Endothelial cell of umbilical vein (primary cell): ENCODE data around the gene OSBPL8. TPM values are rescaled to one million over a fixed set of nuclear protein-coding genes. Genes with fewer than 3 reads are reported as not detected.

Experiments used
- BruUV-seq: library from RNA; stranded (reverse); fragments of 400-500 nt; replicated peaks from 2 replicates; lab custom pipeline; 2021; lab: Mats Ljungman, UMichigan
- CTCF ChIA-PET: fragments of 300-600, 350-600 bp; sonication (Branson Sonifier 250); formaldehyde crosslinking; loops from one replicate; lab custom pipeline; 2021; ENCODE audit warnings: antibody characterized with exemption, inconsistent platforms; lab: Charles Lee
- POLR2A ChIA-PET: fragments of 300-600, 350-600 bp; sonication (Branson Sonifier 250); formaldehyde crosslinking; loops from one replicate; lab custom pipeline; 2021; ENCODE audit warnings: antibody characterized with exemption, inconsistent platforms; lab: Charles Lee
- DNase-seq: peaks from one replicate; pipeline ENCODE4 v3.0.0-alpha.2; 2011; ENCODE audit warnings: low read depth, low spot score
- FAIRE-seq: peaks from 2 replicates; lab custom pipeline; 2011; peaks lifted over from hg19 to GRCh38; lab: Jason Lieb, UNC
- H2AFZ ChIP-seq: 2 replicates; pipeline ENCODE4 v1.6.0; 2012; ENCODE audit warnings: low read depth, low read length, control low read depth, inconsistent platforms
- H3K27ac ChIP-seq: 2 replicates; pipeline ENCODE4 v1.5.1; 2011; ENCODE audit warnings: low read depth, mild to moderate bottlenecking, control low read depth, low read length, moderate library complexity; ENCODE audit not compliant: insufficient read depth
- H3K27me3 ChIP-seq, 2 experiments: 2 replicates each; pipeline versions ENCODE4 v1.6.0 to v1.6.1; 2011; ENCODE audit warnings: low read length in 2 of 2, mixed read lengths in 1 of 2; ENCODE audit not compliant: control insufficient read depth in 2 of 2, insufficient read depth in 2 of 2
- H3K36me3 ChIP-seq, 2 experiments: 2 replicates in 1 of 2; 3 replicates in 1 of 2; pipeline ENCODE4 v1.5.1; 2011; ENCODE audit warnings: low read length in 2 of 2, mild to moderate bottlenecking in 1 of 2, moderate library complexity in 1 of 2; ENCODE audit not compliant: control insufficient read depth in 2 of 2, insufficient read depth in 2 of 2; ENCODE audit errors: extremely low read depth in 1 of 2
- H3K4me1 ChIP-seq: 3 replicates; pipeline ENCODE4 v1.5.1; 2011; ENCODE audit warnings: mild to moderate bottlenecking, low read length; ENCODE audit not compliant: control insufficient read depth, insufficient read depth; ENCODE audit errors: extremely low read depth
- H3K4me2 ChIP-seq: 2 replicates; pipeline ENCODE4 v1.6.1; 2011; ENCODE audit warnings: low read length, control low read depth, mixed read lengths; ENCODE audit not compliant: insufficient read depth
- H3K4me3 ChIP-seq, 3 experiments: fragments of 200-600 bp in 1 of 3; sonication (generic), shearing (Covaris generic) in 1 of 3; replicated peaks in 1 of 3; 2 replicates each; pipeline ENCODE4 v1.5.1; 2011 to 2016; ENCODE audit warnings: control low read depth in 3 of 3, low read length in 3 of 3, mild to moderate bottlenecking in 2 of 3, inconsistent platforms in 1 of 3, low read depth in 1 of 3, moderate library complexity in 1 of 3; ENCODE audit not compliant: insufficient read depth in 1 of 3
- H3K79me2 ChIP-seq: 2 replicates; pipeline ENCODE4 v1.6.0; 2012; ENCODE audit warnings: low read length, inconsistent platforms; ENCODE audit not compliant: control insufficient read depth, insufficient read depth
- H3K9ac ChIP-seq: replicated peaks from 2 replicates; pipeline ENCODE3; 2011; ENCODE audit warnings: low read length, control low read depth; ENCODE audit not compliant: insufficient read depth; ENCODE audit errors: extremely low read depth
- H3K9me1 ChIP-seq: replicated peaks from 3 replicates; pipeline ENCODE4 v1.6.0; 2011; ENCODE audit warnings: mild to moderate bottlenecking, low read length; ENCODE audit not compliant: control insufficient read depth, insufficient read depth; ENCODE audit errors: extremely low read depth
- H3K9me3 ChIP-seq: replicated peaks from 2 replicates; pipeline ENCODE4 v1.5.1; 2012; ENCODE audit warnings: low read length, inconsistent platforms; ENCODE audit not compliant: control insufficient read depth, insufficient read depth
- H4K20me1 ChIP-seq: replicated peaks from 2 replicates; pipeline ENCODE3; 2011; ENCODE audit warnings: mild to moderate bottlenecking, low read length; ENCODE audit not compliant: control insufficient read depth, insufficient read depth; ENCODE audit errors: extremely low read depth
- CTCF ChIP-seq, 2 donors: IDR thresholded peaks; 1 replicate in 1 of 2; 2 replicates in 1 of 2; pipeline ENCODE4 v1.5.1; 2011; ENCODE audit warnings: low read length in 2 of 2, mild to moderate bottlenecking in 2 of 2, moderate library complexity in 2 of 2, control low read depth in 1 of 2, inconsistent platforms in 1 of 2, low read depth in 1 of 2; ENCODE audit not compliant: insufficient read depth in 1 of 2; ENCODE audit errors: extremely low read depth in 1 of 2
- EZH2 ChIP-seq: IDR thresholded peaks from 2 replicates; pipeline ENCODE4 v1.6.1; 2012; ENCODE audit warnings: borderline replicate concordance, low read depth, mild to moderate bottlenecking, moderate library complexity, low read length, inconsistent platforms; ENCODE audit not compliant: severe bottlenecking
- FOS ChIP-seq: IDR thresholded peaks from 2 replicates; pipeline ENCODE4 v1.6.1; 2011; ENCODE audit warnings: mild to moderate bottlenecking, low read length, moderate library complexity, borderline replicate concordance; ENCODE audit not compliant: insufficient read depth
- JUN ChIP-seq: IDR thresholded peaks from 2 replicates; pipeline ENCODE4 v1.6.1; 2011; ENCODE audit warnings: borderline replicate concordance, low read depth; ENCODE audit not compliant: insufficient read length, insufficient read depth
- POLR2A ChIP-seq: IDR thresholded peaks from 2 replicates; pipeline ENCODE4 v1.6.1; 2012; ENCODE audit warnings: low read depth, mild to moderate bottlenecking, control low read depth, low read length
- POLR2AphosphoS5 ChIP-seq: IDR thresholded peaks from 2 replicates; pipeline ENCODE4 v1.6.1; 2012; ENCODE audit warnings: low read depth, mild to moderate bottlenecking, control low read depth, low read length, moderate library complexity; ENCODE audit not compliant: insufficient read depth
- dilution Hi-C: fragments of 300-500 bp; cut with MboI; formaldehyde crosslinking; loops from one replicate; pipeline ENCODE4 v1.15.0; 2019; ENCODE audit warnings: low sequenced_read_pairs; ENCODE audit not compliant: extremely low pct_ligation_motif_present
- intact Hi-C: fragments of 100-400 bp; cut with micrococcal nuclease; formaldehyde crosslinking; loops from one replicate; pipeline ENCODE4 v1.10.0; 2022
- polyA plus RNA-seq, 4 experiments: library from polyadenylated mRNA; depleted of rRNA in 3 of 4; stranded (reverse) in 3 of 4; unstranded in 1 of 4; fragments of >200 nt; gene quantifications; 2 replicates each; pipeline versions ENCODE4 v1.2.1 to v1.2.3, GENCODE V29; 2011 to 2012; ENCODE audit warnings: missing spikeins in 1 of 4
- total RNA-seq: library from RNA; stranded (reverse); gene quantifications from 2 replicates; pipeline ENCODE4 v1.2.3, GENCODE V29; 2021

OSBPL8 gene
- total and polyA plus RNA-seq, 2 donors (not counting 3 experiments of a cell fraction or from before 2014, with no cell fraction given) = 10.3 to 47.6 TPM

GRCh38 chr12:76318773-76319594, 240.6 kb downstream of the OSBPL8 start:
- POLR2A ChIA-PET = no interaction called here
- Histone ChIP-seq H2AFZ (no peak overlapping the region), H3K79me2 (no peaks in the 10 kb centered on the region), H3K9me3 (no peaks in the 10 kb centered on the region), H3K27me3 (no peaks in the 10 kb centered on the region), H3K4me3 (no peak overlapping the region), H3K4me1 (no peaks in the 10 kb centered on the region), H3K4me2 (no peak overlapping the region), H3K9me1 (peaks cover 2% of the 10 kb centered on the region), H3K27ac (no peak overlapping the region), H4K20me1 (no peaks in the 10 kb centered on the region), H3K9ac (no peak overlapping the region), H3K36me3 (no peaks in the 10 kb centered on the region)
- CTCF ChIA-PET = interaction anchor here (1.2 kb wide), 1 partner anchor 10 kb away, joined by 7 read pairs; no protein-coding TSS in a partner anchor
- BruUV-seq = no TSS peak
- TF ChIP-seq JUN = no peak
- no peak for TF ChIP-seq POLR2AphosphoS5
- no peak for TF ChIP-seq FOS
- TF ChIP-seq POLR2A = no peak
- TF ChIP-seq EZH2 = no peak
- no peak for TF ChIP-seq CTCF (IDR thresholded peaks at IDR 0.05; ENCODE audit: extremely low read depth in 1 of 2, insufficient read depth in 1 of 2, low read depth in 1 of 2, low read length in 2 of 2)
- dilution Hi-C loops (no loop called here), intact Hi-C loops (no loop called here)
- no peak for DNase-seq
- no peak for FAIRE-seq
